Nephron (organoid): Measurements from ENCODE around the gene ANKRD1.

ENCODE experiments used
- H3K27ac Mint-ChIP-seq, 3 experiments: 2 replicates each; pipeline ENCODE4 v1.8.0; 2020; ENCODE audit warnings: mixed read lengths in 3 of 3, mild to moderate bottlenecking in 2 of 3, moderate library complexity in 1 of 3
- H3K27me3 Mint-ChIP-seq: 2 replicates; pipeline ENCODE4 v1.8.0; 2021; ENCODE audit warnings: low read depth, mild to moderate bottlenecking, moderate library complexity, mixed read lengths
- H3K36me3 Mint-ChIP-seq: 2 replicates; pipeline ENCODE4 v1.8.0; 2020; ENCODE audit warnings: low read depth, mixed read lengths
- H3K4me1 Mint-ChIP-seq: 2 replicates; pipeline ENCODE4 v1.8.0; 2020; ENCODE audit warnings: mixed read lengths
- H3K4me3 Mint-ChIP-seq, 3 experiments: 2 replicates each; pipeline ENCODE4 v1.8.0; 2020; ENCODE audit warnings: mild to moderate bottlenecking in 3 of 3, mixed read lengths in 3 of 3, moderate library complexity in 2 of 3
- H3K9me3 Mint-ChIP-seq: 2 replicates; pipeline ENCODE4 v1.8.0; 2020; ENCODE audit warnings: mixed read lengths
- CTCF ChIP-seq, 3 experiments: fragments of 200-600 bp; sonication (generic); IDR thresholded peaks; one replicate each; pipeline ENCODE4 v1.5.0; 2021; ENCODE audit warnings: antibody characterized with exemption in 3 of 3; ENCODE audit not compliant: unreplicated experiment in 3 of 3

ANKRD1 gene

GRCh38 chr10:90939116-90939515 lies 18.2 kb upstream of the ANKRD1 start:
- Mint-ChIP-seq H3K4me3 (no peak overlapping the region), H3K27ac (peak overlapping the region in 1 of 3 experiments; percentile 35), H3K9me3 (no peaks in the 10 kb centered on the region), H3K4me1 (peaks cover 26% of the 10 kb centered on the region), H3K27me3 (peaks cover 3% of the 10 kb centered on the region), H3K36me3 (no peaks in the 10 kb centered on the region)
- no peak for TF ChIP-seq CTCF (IDR thresholded peaks at IDR 0.05; ENCODE audit: unreplicated experiment in 3 of 3)

- no peaks in the 10 kb centered on the region for H3K36me3 Mint-ChIP-seq
- no peak overlapping the region for H3K27ac Mint-ChIP-seq
- no peaks in the 10 kb centered on the region for H3K9me3 Mint-ChIP-seq
- H3K4me1 Mint-ChIP-seq = peaks cover 34% of the 10 kb centered on the region
- TF ChIP-seq CTCF (IDR thresholded peaks at IDR 0.05; ENCODE audit: unreplicated experiment in 3 of 3) = no peak
- H3K4me3 Mint-ChIP-seq = no peak overlapping the region
- H3K27me3 Mint-ChIP-seq = peaks cover 3% of the 10 kb centered on the region
These were observed 16.9 kb upstream of the ANKRD1 start for GRCh38 chr10:90937645-90938258.

- no peak for TF ChIP-seq CTCF (IDR thresholded peaks at IDR 0.05; ENCODE audit: unreplicated experiment in 3 of 3)
- no peaks in the 10 kb centered on the region for H3K9me3 Mint-ChIP-seq
- H3K27ac Mint-ChIP-seq = peak overlapping the region in 2 of 3 experiments; percentile 3 to 43
- no peak overlapping the region for H3K4me3 Mint-ChIP-seq
- H3K36me3 Mint-ChIP-seq = no peaks in the 10 kb centered on the region
- H3K4me1 Mint-ChIP-seq = peaks cover 45% of the 10 kb centered on the region
- H3K27me3 Mint-ChIP-seq = peaks cover 3% of the 10 kb centered on the region
These were observed 15.4 kb upstream of the ANKRD1 start for GRCh38 chr10:90936276-90936659.

GRCh38 chr10:90935581-90936275 lies 14.8 kb upstream of the ANKRD1 start:
- Mint-ChIP-seq H3K27ac (peak overlapping the region in 2 of 3 experiments; percentile 39 to 43), H3K4me1 (peaks cover 50% of the 10 kb centered on the region), H3K9me3 (no peaks in the 10 kb centered on the region), H3K27me3 (peaks cover 3% of the 10 kb centered on the region), H3K4me3 (no peak overlapping the region), H3K36me3 (no peaks in the 10 kb centered on the region)
- no peak for TF ChIP-seq CTCF (IDR thresholded peaks at IDR 0.05; ENCODE audit: unreplicated experiment in 3 of 3)

- Mint-ChIP-seq H3K4me3 (peak overlapping the region in 1 of 3 experiments; percentile 52), H3K9me3 (no peaks in the 10 kb centered on the region), H3K36me3 (no peaks in the 10 kb centered on the region), H3K27ac (peak overlapping the region; percentile 97 to 98 (median 98)), H3K27me3 (no peaks in the 10 kb centered on the region), H3K4me1 (peaks cover 79% of the 10 kb centered on the region)
- TF ChIP-seq CTCF (IDR thresholded peaks at IDR 0.05; ENCODE audit: unreplicated experiment in 3 of 3) = no peak
These were observed 10.3 kb upstream of the ANKRD1 start for GRCh38 chr10:90930971-90931871.
